NCI-H446 (cell line): ENCODE data around the gene ASL.
"Not testable (repeated sequence)": the region's sequence is repeated elsewhere in the genome, so short reads cannot be mapped to it uniquely, and the experiment has no call there.

Source experiments
- DNase-seq, 2 experiments: peaks; one replicate each; lab custom pipeline; 2025; lab: John Stamatoyannopoulos, UW

Gene ASL

GRCh38 chr7:66119245-66119850 is 43.7 kb downstream of the ASL start:
- no peak for DNase-seq

GRCh38 chr7:66123175-66123528 is 47.5 kb downstream of the ASL start:
- no peak for DNase-seq

GRCh38 chr7:66124569-66124861 is 48.9 kb downstream of the ASL start:
- not testable (repeated sequence) for DNase-seq

DNA sequence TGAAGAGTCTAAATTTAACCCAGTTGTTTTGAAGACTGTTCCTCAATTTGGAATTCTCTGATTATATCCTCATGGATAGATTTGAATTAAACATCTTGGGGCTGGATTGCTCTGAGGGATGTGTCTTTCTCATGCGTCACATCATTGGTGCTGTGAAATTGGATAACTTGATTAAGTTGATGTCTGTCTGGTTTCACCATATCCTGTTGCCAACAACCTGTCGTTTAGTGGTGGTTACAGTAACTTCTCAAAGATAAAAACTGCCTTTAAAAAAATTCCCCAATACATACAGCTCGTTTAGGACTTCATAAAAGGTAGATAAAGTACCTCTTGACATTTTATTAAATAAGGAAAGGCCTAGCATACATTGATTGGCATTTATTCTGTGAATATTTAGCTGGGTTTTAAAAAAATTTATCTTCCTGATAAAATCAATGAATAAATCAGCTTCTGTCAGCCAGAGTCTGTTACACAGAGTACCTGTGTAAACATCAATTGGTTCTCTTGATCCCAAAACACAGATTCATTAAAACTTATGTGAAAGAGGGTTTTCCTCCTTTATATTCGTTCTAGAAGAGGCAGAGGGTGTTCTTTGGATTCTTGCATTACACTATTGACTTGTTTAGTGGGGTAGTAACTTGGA is 49.6 kb downstream of the ASL start:
- DNase-seq, result no peak

DNA sequence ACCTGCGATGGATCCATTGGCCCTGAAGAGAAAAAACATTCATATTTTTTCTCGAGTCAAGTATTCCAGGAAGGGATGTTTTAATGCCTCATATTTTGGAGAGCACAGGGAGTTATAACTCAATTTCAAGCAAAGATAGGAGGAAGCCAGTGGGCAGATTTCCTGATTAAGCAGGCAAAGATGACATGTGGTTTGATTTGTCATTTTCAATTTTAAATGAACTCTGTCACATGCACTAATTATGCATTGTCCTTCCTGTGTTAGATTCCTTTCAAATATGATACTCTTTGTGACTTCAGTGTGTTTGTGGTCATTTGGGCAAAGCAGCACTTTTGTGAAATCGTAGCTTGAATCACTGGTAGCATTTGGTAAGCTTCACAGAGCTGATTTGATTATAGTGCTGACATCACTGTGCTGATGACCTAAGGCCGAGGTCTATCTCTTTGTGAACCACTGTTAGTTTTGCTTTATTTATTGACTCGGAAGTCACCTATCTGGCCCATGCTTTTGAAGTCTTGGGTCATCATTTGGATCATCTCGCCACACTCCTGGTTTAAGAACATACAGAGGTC is 50.2 kb downstream of the ASL start:
- DNase-seq, result not testable (repeated sequence)

- DNase-seq, result not testable (repeated sequence)
Observed at GRCh38 chr7:66127172-66127571, 51.6 kb downstream of the ASL start.

- no peak for DNase-seq
Observed at GRCh38 chr7:66138994-66139752, 63.6 kb downstream of the ASL start.

- peak in 1 of 2 experiments; percentile 44 for DNase-seq
Observed at GRCh38 chr7:66140924-66141323, 65.3 kb downstream of the ASL start.

- no peak for DNase-seq
Observed at GRCh38 chr7:66142334-66142733, 66.7 kb downstream of the ASL start.

GRCh38 chr7:66142996-66143395 is 67.4 kb downstream of the ASL start:
- DNase-seq, result no peak
